ENCODE results near the gene CACNA1I.

Gene CACNA1I

GRCh38 chr22:39596601-39597000 lies 26.0 kb downstream of the CACNA1I start:
- no peak for DNase-seq

GRCh38 chr22:39597236-39597869 lies 26.8 kb downstream of the CACNA1I start:
- DNase-seq, result no peak

- DNase-seq, result no peak
Observed at GRCh38 chr22:39598017-39598965, 27.7 kb downstream of the CACNA1I start.

- no peak for DNase-seq
Observed at GRCh38 chr22:39600491-39601179, 30.1 kb downstream of the CACNA1I start.

DNA sequence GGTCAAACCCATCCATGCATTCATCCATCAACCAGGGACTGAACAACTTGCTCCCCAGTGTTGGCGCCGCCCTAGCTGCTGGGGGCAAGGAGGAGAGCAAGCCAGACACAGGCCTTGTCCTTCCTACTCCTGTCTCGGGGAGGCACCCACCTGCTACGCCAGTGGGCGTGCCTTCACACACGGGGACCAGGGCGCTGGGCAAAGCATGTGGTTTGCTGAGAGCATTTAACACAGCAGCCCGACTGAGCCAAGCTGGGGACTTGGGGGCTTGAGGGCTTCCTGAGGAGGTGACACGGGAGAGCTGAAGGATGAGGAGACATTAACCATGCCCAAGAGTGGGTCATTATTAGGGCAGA lies 30.6 kb downstream of the CACNA1I start:
- no peak for DNase-seq

DNA sequence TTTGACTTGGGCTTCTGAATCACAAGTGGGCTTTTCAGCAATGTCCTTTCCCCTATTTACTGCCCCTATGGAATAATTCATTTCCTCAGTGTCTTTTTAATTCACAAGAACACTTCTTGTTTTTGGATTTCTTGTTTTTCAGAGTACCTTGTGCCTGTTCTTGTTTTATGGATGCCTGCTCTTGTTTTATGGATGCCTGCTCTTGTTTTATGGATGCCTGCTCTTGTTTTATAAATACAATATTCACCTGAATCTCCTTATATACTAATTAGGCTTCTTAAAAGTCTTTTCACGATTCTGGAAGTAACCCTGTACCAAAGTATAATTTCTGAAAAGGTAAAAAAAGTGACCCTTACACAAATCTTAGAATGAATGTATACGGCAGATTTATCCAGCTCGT lies 32.8 kb downstream of the CACNA1I start:
- no peak for DNase-seq

GRCh38 chr22:39610246-39610645 lies 39.7 kb downstream of the CACNA1I start:
- no peak for DNase-seq

DNA sequence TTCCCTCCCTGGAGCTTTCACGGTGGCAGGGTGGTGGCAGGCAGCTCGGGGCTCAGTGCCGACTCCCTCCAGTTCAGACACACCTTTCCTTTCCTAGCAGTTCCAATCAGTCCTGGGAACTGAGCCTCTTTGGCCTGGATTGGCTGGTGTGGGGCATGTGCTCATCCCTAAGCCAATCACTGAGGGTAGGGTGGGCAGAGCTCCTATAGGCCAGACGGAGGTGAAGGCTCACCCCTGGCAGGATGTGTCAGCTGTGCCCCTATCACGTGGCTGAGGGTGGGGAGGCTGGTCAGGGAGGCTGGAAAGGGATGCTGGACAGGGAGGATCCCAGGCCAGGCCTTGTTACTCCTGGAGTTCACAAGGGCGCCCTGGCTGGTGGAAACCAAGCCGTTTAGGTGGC lies 40.2 kb downstream of the CACNA1I start:
- no peak for DNase-seq

GRCh38 chr22:39611360-39611759 lies 40.8 kb downstream of the CACNA1I start:
- no peak for DNase-seq

GRCh38 chr22:39612811-39613548 lies 42.4 kb downstream of the CACNA1I start:
- no peak for DNase-seq

- DNase-seq, result no peak
Observed at GRCh38 chr22:39613549-39613921, 43.0 kb downstream of the CACNA1I start.

DNA sequence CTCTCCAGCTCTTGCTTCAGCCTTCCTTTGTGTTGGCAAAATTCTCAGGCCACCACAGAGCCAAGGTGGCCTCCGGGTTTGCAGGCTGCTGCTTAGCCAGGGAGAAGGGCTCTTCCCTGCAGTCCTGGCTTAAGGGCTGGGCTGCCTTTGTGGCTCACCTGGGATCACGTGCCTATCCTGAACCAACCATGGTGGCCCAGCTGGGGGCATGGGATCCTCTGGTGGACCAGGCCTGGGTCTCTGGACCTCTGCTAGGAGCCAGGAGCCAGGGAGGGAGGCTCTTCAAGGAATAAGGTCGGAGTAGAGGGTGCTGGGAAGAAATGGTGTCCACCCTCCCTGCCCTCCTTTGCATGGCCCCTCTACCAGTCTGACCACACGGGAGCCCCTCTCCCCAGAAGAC lies 43.9 kb downstream of the CACNA1I start:
- no peak for DNase-seq

GRCh38 chr22:39616051-39616450 lies 45.5 kb downstream of the CACNA1I start:
- DNase-seq, result no peak

DNA sequence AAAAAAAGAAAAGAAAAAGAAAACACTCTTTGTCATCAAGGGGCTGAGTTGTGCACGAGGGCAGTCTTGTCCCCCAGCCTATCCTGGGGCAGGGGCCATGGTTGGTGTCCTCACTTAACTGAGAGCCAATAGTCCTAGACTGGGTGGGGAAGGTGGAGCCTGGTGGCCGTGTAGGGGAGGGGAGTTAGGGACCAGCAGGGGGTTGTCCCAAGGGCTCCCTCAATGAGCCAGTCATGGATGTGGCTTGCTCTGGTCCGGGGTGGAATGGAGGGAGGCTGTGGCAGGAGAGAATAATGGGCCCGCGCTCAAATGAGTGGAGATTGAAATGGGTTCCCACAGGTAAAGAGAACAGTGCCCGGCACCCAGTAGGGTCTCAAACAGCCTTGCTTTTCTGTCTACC lies 46.2 kb downstream of the CACNA1I start:
- no peak for DNase-seq

DNA sequence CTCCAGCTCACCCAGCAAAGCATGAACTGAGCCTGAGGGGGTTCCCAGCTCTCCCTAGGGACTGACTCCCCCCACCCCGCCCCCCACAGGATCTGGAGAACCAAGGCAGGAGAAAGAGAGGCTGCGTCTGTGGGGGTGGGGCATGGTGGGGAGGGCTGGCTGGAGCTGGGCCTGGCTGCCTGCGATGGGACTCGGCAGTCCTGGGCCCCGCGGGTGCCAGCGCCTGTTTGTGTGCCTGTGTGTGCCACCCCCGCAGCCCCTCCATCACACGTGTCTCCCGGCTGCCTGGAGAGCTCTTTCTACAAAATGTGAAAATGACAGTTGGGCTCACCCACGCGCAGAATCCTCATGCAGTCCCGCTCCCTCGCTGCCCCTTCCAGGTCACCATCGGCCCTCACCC lies 46.8 kb downstream of the CACNA1I start:
- peak in 5 of 51 donors; percentile 15 to 46 (median 18) for DNase-seq

DNA sequence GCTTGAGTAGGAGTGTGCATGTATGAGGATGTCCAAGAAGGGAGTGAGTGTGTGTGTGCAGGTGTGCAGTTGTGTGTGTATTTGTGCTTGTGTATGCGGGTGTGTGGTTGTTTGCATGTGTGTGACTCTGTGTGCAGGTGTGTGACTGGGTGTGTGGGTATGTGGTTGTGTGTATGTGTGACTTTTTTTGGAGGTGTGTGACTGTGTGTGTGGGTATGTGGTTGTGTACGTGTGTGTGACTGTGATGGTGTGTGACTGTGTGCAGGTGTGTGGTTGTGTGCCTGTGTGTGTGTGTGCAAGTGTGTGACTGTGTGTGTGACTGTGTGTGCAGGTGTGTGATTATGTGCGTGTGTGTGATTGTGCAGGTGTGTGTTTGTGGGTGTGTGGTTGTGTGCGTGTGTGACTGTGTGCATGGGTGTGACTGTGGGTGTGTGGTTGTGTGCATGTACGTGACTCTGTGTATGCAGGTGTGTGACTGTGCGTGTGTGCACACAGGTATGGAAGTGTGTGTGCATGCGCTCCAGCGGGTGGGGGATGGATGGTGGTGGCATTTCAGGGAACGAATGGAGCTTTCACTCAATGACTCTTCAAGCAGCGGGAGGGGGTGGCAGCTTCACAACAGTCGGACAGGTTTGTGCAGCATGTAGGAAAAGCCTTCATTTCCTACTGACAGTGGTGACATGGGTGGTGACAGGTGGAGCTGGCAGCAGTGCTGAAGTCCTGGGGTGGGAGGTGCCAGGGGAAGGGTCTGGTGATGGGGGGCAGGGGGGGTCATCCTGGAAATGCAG lies 47.6 kb downstream of the CACNA1I start:
- DNase-seq, result peak in 1 of 51 donors; percentile 5

DNA sequence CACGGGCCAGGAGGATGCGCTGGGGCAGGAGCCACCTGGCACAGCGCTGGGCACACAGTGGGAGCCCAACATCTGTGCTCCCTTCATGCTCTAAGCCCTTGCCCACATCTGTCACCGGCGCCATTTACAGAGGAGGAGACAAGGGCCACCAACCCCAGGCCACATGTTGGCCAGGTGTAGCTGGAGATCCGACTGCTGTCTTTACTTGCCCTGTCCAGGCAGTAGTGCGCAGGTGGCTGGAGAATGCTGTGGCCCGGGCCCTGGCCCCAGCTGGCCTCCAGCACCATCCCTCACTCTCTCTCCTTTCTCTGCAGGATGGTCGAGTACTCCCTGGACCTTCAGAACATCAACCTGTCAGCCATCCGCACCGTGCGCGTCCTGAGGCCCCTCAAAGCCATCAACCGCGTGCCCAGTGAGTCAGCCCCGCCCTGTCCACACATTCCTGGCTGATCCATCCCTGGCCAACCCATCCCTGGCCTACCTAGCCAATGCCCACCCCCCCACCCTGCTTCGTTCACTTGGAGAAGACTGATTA lies 48.5 kb downstream of the CACNA1I start:
- no peak for DNase-seq

DNA sequence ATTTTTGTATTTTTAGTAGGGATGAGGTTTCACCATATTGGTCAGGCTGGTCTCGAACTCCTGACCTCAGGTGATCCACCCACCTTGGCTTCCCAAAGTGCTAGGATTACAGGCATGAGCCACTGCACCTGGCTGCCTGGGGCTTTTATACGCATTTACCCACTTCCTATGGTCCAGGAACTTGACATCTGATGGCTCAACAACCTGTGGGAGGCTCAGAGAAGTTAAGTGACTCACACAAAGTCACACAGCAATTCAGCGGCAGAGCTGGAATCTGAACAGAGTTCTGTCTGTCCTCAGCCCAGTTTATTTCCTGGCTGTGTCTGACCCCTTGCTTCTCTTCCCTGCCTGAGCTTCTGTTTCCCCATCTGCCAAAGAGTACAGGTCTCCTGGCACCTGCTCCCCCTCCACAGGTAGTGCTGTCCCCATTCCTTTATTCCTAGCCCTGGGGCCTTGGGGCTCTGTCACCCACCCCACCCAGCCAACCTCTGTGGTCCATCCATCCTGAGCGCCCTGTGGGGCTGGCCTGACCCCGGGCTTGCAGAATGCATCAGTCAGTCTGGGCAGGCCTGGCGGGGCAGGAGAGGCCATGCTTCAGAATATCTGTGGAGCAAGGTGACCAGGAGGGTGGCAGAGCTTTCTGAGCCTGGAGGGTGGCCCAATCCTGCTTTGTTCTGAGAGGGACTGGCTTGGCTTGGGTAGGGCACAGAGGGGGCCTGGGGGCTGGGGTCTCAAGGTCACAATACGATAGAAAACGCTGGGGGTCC lies 50.6 kb downstream of the CACNA1I start:
- no peak for DNase-seq

DNA sequence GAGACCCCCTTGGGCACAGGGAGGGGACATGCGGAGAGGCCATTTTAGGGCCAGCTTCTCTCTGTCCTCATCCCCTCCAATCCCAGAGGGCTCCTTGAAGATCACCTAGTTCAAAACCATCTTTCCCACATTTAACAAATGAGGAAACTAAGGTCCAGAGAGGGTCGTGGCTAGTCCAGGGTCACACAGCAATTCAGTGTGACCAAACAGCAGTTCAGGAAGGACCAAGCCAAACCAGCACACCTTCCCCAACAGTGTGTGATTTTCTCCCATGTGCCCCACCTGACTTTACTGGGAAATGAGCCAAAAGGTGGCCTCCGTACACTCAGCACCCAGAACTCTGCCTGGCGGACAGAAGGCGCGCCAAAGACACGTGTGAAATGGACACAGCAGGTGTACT lies 51.3 kb downstream of the CACNA1I start:
- DNase-seq, result no peak

DNA sequence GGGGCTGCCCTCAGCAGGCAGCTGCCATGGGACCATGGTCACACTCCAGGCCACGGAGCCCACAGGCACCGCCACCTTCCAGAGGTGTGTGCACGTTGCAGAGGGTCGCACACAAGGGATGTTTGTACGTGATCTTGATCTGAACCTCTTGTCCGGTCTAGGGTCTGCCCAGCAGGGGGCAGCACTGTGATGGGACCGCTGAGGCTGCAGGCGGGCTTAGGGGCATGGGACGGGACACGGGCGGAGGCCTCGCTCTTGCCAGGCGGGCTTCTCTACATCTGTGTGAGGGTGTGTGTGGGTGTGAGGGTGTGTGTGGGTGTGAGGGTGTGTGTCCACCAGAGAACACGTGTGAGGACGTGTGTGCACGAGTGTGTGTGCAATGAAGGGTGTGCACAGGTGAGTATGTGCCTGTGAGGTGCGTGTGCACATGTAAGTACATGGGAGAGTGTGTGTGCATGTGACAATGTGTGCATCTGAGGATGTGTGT lies 52.4 kb downstream of the CACNA1I start:
- peak in 22 of 51 donors; percentile 3 to 63 (median 18) for DNase-seq

All from hypothalamus (tissue), 51 donors.